NCI-H2029 treated with DMSO at 0.1 percent for 48 hours (cell line): ENCODE results near the gene NAV3.

Source experiments
- DNase-seq: peaks from one replicate; lab custom pipeline; 2025; lab: John Stamatoyannopoulos, UW

NAV3 gene

GRCh38 chr12:77983859-77984258, 153.2 kb downstream of the NAV3 start:
- DNase-seq, result no peak

- DNase-seq, result no peak
Measured at GRCh38 chr12:77992760-77993159, 162.1 kb downstream of the NAV3 start.

- DNase-seq, result no peak
Measured at GRCh38 chr12:77993658-77994057, 163.0 kb downstream of the NAV3 start.

- DNase-seq, result no peak
Measured at GRCh38 chr12:77995436-77996167, 164.9 kb downstream of the NAV3 start.

- DNase-seq, result no peak
Measured at GRCh38 chr12:77996670-77997069, 166.0 kb downstream of the NAV3 start.

GRCh38 chr12:77998236-77998786, 167.6 kb downstream of the NAV3 start:
- no peak for DNase-seq

GRCh38 chr12:77999074-77999715, 168.5 kb downstream of the NAV3 start:
- no peak for DNase-seq

- no peak for DNase-seq
Measured at GRCh38 chr12:78002878-78003277, 172.2 kb downstream of the NAV3 start.

GRCh38 chr12:78004249-78005093, 173.8 kb downstream of the NAV3 start:
- no peak for DNase-seq

GRCh38 chr12:78005094-78005492, 174.4 kb downstream of the NAV3 start:
- DNase-seq, result no peak

GRCh38 chr12:78007173-78007572, 176.5 kb downstream of the NAV3 start:
- DNase-seq, result no peak

GRCh38 chr12:78009031-78009430, 178.3 kb downstream of the NAV3 start:
- DNase-seq, result no peak

GRCh38 chr12:78018171-78018910, 187.6 kb downstream of the NAV3 start:
- no peak for DNase-seq

GRCh38 chr12:78018939-78019338, 188.2 kb downstream of the NAV3 start:
- DNase-seq, result no peak

- no peak for DNase-seq
Measured at GRCh38 chr12:78028426-78028825, 197.7 kb downstream of the NAV3 start.

GRCh38 chr12:78034025-78034424, 203.3 kb downstream of the NAV3 start:
- DNase-seq, result no peak

GRCh38 chr12:78035901-78036606, 205.4 kb downstream of the NAV3 start:
- no peak for DNase-seq

- no peak for DNase-seq
Measured at GRCh38 chr12:78036874-78037273, 206.2 kb downstream of the NAV3 start.

GRCh38 chr12:78037707-78038106, 207.0 kb downstream of the NAV3 start:
- DNase-seq, result no peak

- DNase-seq, result no peak
Measured at GRCh38 chr12:78038541-78038940, 207.8 kb downstream of the NAV3 start.

GRCh38 chr12:78038986-78039385, 208.3 kb downstream of the NAV3 start:
- DNase-seq, result no peak
